ENCODE measurements around the gene FGD3.

Gene FGD3

GRCh38 chr9:92952906-92953610, 5.7 kb downstream of the FGD3 start:
- DNase-seq (ENCODE audit: extremely low spot score, insufficient read length, low read depth): no peak
- FAIRE-seq: no peak

- DNase-seq (ENCODE audit: extremely low spot score, insufficient read length, low read depth) (no peak), FAIRE-seq (peak; percentile 81)
Measured at GRCh38 chr9:92954049-92954861, 6.9 kb downstream of the FGD3 start.

GRCh38 chr9:92954886-92955285, 7.6 kb downstream of the FGD3 start:
- no peak for FAIRE-seq

GRCh38 chr9:92960561-92961290, 13.4 kb downstream of the FGD3 start:
- FAIRE-seq (no peak), DNase-seq (ENCODE audit: extremely low spot score, insufficient read length, low read depth) (no peak)

More at GRCh38 chr9:92954886-92955285, 7.6 kb downstream of the FGD3 start:
- DNase-seq (ENCODE audit: extremely low spot score, insufficient read length, low read depth): no peak

GRCh38 chr9:92961627-92962302, 14.4 kb downstream of the FGD3 start:
- DNase-seq (ENCODE audit: extremely low spot score, insufficient read length, low read depth): no peak
- FAIRE-seq: peak; percentile 77

GRCh38 chr9:92962303-92962649, 15.0 kb downstream of the FGD3 start:
- DNase-seq (ENCODE audit: extremely low spot score, insufficient read length, low read depth) (no peak), FAIRE-seq (no peak)

- DNase-seq (ENCODE audit: extremely low spot score, insufficient read length, low read depth) (no peak), FAIRE-seq (no peak)
Measured at GRCh38 chr9:92962846-92963245, 15.5 kb downstream of the FGD3 start.

- FAIRE-seq (peak; percentile 99), DNase-seq (ENCODE audit: extremely low spot score, insufficient read length, low read depth) (peak; percentile 35)
Measured at GRCh38 chr9:92963831-92964606, 16.7 kb downstream of the FGD3 start.

- DNase-seq (ENCODE audit: extremely low spot score, insufficient read length, low read depth) (no peak), FAIRE-seq (no peak)
Measured at GRCh38 chr9:92964607-92965060, 17.3 kb downstream of the FGD3 start.

- FAIRE-seq (peak; percentile 87), DNase-seq (ENCODE audit: extremely low spot score, insufficient read length, low read depth) (no peak)
Measured at GRCh38 chr9:92965061-92965758, 17.9 kb downstream of the FGD3 start.

GRCh38 chr9:92965759-92966517, 18.6 kb downstream of the FGD3 start:
- FAIRE-seq (no peak), DNase-seq (ENCODE audit: extremely low spot score, insufficient read length, low read depth) (no peak)

GRCh38 chr9:92966518-92966800, 19.1 kb downstream of the FGD3 start:
- FAIRE-seq (no peak), DNase-seq (ENCODE audit: extremely low spot score, insufficient read length, low read depth) (no peak)

GRCh38 chr9:92968081-92968480, 20.8 kb downstream of the FGD3 start:
- DNase-seq (ENCODE audit: extremely low spot score, insufficient read length, low read depth) (no peak), FAIRE-seq (no peak)

- DNase-seq (ENCODE audit: extremely low spot score, insufficient read length, low read depth) (no peak), FAIRE-seq (no peak)
Measured at GRCh38 chr9:92969516-92970466, 22.5 kb downstream of the FGD3 start.

- no peak for DNase-seq (ENCODE audit: extremely low spot score, insufficient read length, low read depth)
- no peak for FAIRE-seq
Measured at GRCh38 chr9:92970467-92970923, 23.2 kb downstream of the FGD3 start.

GRCh38 chr9:92971121-92971520, 23.8 kb downstream of the FGD3 start:
- FAIRE-seq (no peak), DNase-seq (ENCODE audit: extremely low spot score, insufficient read length, low read depth) (no peak)

- no peak for DNase-seq (ENCODE audit: extremely low spot score, insufficient read length, low read depth)
- FAIRE-seq: no peak
Measured at GRCh38 chr9:92971776-92972175, 24.5 kb downstream of the FGD3 start.
